Activated T-cell treated with anti-CD3 and anti-CD28 coated beads, Interleukin-2, amount 50 U/mL, for 24 hours (primary cell): Measurements from ENCODE around the gene IKBIP.
"Not testable (repeated sequence)": the region's sequence is repeated elsewhere in the genome, so short reads cannot be mapped to it uniquely, and the experiment has no call there.

Source experiments
- DNase-seq: peaks from one replicate; pipeline ENCODE4 v3.0.0-alpha.2; 2020
- H3K27ac Mint-ChIP-seq: 2 replicates; pipeline ENCODE4 v1.8.0; 2020; ENCODE audit warnings: mild to moderate bottlenecking, mixed read lengths
- H3K27me3 Mint-ChIP-seq: 2 replicates; pipeline ENCODE4 v1.8.0; 2020; ENCODE audit warnings: mixed read lengths
- H3K36me3 Mint-ChIP-seq: 2 replicates; pipeline ENCODE4 v1.8.0; 2020; ENCODE audit warnings: low read depth, mixed read lengths
- H3K4me1 Mint-ChIP-seq: 2 replicates; pipeline ENCODE4 v1.8.0; 2020; ENCODE audit warnings: low read depth, mixed read lengths
- H3K4me3 Mint-ChIP-seq: 2 replicates; pipeline ENCODE4 v1.8.0; 2020; ENCODE audit warnings: mild to moderate bottlenecking, moderate library complexity, mixed read lengths
- H3K9me3 Mint-ChIP-seq: 2 replicates; pipeline ENCODE4 v1.8.0; 2020; ENCODE audit warnings: mixed read lengths

The IKBIP gene

GRCh38 chr12:98576795-98577194 is 67.8 kb downstream of the IKBIP start:
- not testable (repeated sequence) for H3K36me3 Mint-ChIP-seq, H3K4me3 Mint-ChIP-seq, H3K9me3 Mint-ChIP-seq, DNase-seq, H3K27ac Mint-ChIP-seq, H3K4me1 Mint-ChIP-seq, H3K27me3 Mint-ChIP-seq

- H3K27ac Mint-ChIP-seq: no peak overlapping the region
- H3K9me3 Mint-ChIP-seq: no peaks in the 10 kb centered on the region
- H3K36me3 Mint-ChIP-seq: no peaks in the 10 kb centered on the region
- H3K4me3 Mint-ChIP-seq: no peak overlapping the region
- H3K4me1 Mint-ChIP-seq: peaks cover 2% of the 10 kb centered on the region
- peaks cover 2% of the 10 kb centered on the region for H3K27me3 Mint-ChIP-seq
- no peak for DNase-seq
Observed at GRCh38 chr12:98575013-98575412, 69.6 kb downstream of the IKBIP start.
